Activated naive CD8-positive, alpha-beta T cell treated with anti-CD3 and anti-CD28 coated beads, Interleukin-2, amount 50 U/mL, for 24 hours (primary cell): ENCODE data around the gene TRIM17.
A peak's percentile ranks its signal among the peaks of the same experiment; 100 is the strongest.

ENCODE experiments used
- ATAC-seq: fragments of 150-1000 bp; cut with Tn5 transposase; one replicate; pipeline ENCODE4 v1.10.0; 2021
- DNase-seq: peaks from one replicate; pipeline ENCODE4 v3.0.0; 2021
- H3K27ac Mint-ChIP-seq: one replicate; pipeline ENCODE4 v1.8.0; 2021; ENCODE audit warnings: mild to moderate bottlenecking, mixed read lengths
- H3K27me3 Mint-ChIP-seq: one replicate; pipeline ENCODE4 v1.8.0; 2021; ENCODE audit warnings: mixed read lengths
- H3K36me3 Mint-ChIP-seq: one replicate; pipeline ENCODE4 v1.8.0; 2021; ENCODE audit warnings: low read depth, mixed read lengths
- H3K4me1 Mint-ChIP-seq: one replicate; pipeline ENCODE4 v1.8.0; 2021; ENCODE audit warnings: mixed read lengths
- H3K4me3 Mint-ChIP-seq: one replicate; pipeline ENCODE4 v1.8.0; 2021; ENCODE audit warnings: mild to moderate bottlenecking, moderate library complexity, mixed read lengths
- H3K9me3 Mint-ChIP-seq: one replicate; pipeline ENCODE4 v1.8.0; 2021; ENCODE audit warnings: mixed read lengths

The TRIM17 gene

GRCh38 chr1:228415221-228415620 is 1.4 kb downstream of the TRIM17 start:
- ATAC-seq, result no peak
- no peak overlapping the region for H3K27ac Mint-ChIP-seq

DNA sequence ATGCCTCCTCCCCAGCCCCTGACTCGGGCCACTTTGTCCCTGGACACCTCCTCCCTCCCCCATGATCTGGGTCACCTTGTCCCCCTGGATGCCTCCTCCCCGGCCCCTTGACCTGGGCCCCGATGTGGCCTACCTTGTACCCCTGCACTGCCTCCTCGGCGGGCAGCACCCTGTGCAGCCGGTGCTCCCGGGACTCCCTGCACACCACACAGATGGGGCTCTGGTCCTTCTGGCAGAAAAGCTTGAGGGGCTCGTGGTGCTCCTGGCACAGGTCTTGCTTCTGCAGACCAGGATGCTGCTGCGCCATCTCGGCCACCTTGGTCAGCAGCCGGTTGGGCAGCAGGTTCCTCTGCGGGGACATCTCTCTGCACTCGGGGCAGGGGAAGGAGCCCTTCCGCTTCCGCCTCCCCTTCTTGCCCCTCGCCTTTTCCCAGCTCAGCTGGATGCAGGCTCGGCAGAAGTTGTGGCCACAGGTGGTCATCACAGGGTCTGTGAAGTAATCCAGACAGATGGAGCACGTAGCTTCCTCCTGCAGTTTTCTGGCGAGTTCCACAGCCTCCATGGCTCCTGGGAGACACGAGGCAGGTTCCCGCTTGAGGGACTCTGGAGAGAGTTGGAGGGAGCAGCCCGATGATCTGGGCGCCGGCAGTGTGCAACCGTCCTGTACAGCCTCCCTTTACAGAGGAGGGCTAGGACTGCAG is 2.0 kb downstream of the TRIM17 start:
- ATAC-seq (no peak), DNase-seq (no peak)
- Mint-ChIP-seq H3K4me1 (peaks cover 9% of the 10 kb centered on the region), H3K27ac (no peak overlapping the region), H3K9me3 (no peaks in the 10 kb centered on the region), H3K36me3 (no peaks in the 10 kb centered on the region), H3K4me3 (no peak overlapping the region), H3K27me3 (peaks cover 25% of the 10 kb centered on the region)

More at GRCh38 chr1:228415221-228415620, 1.4 kb downstream of the TRIM17 start:
- DNase-seq, result no peak
- no peaks in the 10 kb centered on the region for H3K36me3 Mint-ChIP-seq
- peaks cover 25% of the 10 kb centered on the region for H3K27me3 Mint-ChIP-seq
- peaks cover 9% of the 10 kb centered on the region for H3K4me1 Mint-ChIP-seq
- H3K4me3 Mint-ChIP-seq, result peak overlapping the region; percentile 59
- H3K9me3 Mint-ChIP-seq, result no peaks in the 10 kb centered on the region

GRCh38 chr1:228413241-228414010 is 3.2 kb downstream of the TRIM17 start:
- H3K27ac Mint-ChIP-seq, result no peak overlapping the region
- H3K4me1 Mint-ChIP-seq, result peaks cover 10% of the 10 kb centered on the region
- H3K4me3 Mint-ChIP-seq, result no peak overlapping the region

DNA sequence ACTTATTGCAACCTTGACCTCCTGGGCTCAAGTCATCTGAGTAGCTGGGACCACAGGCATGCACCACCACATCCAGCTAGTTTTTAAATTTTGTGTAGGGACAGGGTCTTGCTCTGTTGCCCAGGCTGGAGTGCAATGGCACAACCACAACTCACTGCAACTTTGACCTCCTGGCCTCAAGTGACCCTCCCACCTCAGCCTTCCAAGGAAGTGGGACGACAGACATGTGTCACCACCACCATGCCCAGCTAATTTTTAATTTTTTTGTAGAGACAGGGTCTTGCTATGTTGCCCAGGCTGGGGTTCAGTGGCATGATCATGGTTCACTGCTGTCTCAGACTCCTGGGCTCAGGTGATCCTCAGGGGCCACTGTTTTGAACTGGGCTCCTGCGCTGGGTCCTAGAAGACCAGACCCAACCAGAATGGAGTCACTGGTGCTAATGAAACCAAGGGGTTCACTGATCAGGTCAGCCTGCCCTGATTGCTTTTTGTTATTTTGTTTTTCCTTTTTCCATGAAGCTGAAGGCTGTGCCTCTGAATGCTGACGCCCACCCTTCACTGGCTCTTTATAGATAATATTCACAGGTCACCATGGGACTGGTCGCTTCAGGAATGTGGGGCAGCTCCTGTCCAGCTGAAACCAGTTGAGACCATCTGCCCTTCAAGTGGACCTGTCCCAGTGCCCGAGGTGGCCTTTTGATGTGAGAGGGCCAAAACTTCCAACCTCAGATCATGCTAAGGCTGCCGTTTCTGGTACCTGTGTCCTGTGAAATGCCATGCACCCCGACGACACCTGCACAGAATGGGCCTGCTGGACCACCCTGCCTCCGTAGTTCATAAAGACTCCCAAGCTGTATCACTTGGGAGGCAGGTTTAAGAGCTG is 4.9 kb downstream of the TRIM17 start:
- Mint-ChIP-seq H3K36me3 (no peaks in the 10 kb centered on the region), H3K27me3 (peaks cover 13% of the 10 kb centered on the region), H3K9me3 (no peaks in the 10 kb centered on the region), H3K4me3 (no peak overlapping the region), H3K4me1 (peaks cover 10% of the 10 kb centered on the region), H3K27ac (no peak overlapping the region)
- no peak for ATAC-seq
- DNase-seq, result no peak

More at GRCh38 chr1:228413241-228414010, 3.2 kb downstream of the TRIM17 start:
- DNase-seq (no peak), ATAC-seq (no peak)
- H3K27me3 Mint-ChIP-seq, result peaks cover 19% of the 10 kb centered on the region
- H3K36me3 Mint-ChIP-seq, result no peaks in the 10 kb centered on the region
- H3K9me3 Mint-ChIP-seq, result no peaks in the 10 kb centered on the region

DNA sequence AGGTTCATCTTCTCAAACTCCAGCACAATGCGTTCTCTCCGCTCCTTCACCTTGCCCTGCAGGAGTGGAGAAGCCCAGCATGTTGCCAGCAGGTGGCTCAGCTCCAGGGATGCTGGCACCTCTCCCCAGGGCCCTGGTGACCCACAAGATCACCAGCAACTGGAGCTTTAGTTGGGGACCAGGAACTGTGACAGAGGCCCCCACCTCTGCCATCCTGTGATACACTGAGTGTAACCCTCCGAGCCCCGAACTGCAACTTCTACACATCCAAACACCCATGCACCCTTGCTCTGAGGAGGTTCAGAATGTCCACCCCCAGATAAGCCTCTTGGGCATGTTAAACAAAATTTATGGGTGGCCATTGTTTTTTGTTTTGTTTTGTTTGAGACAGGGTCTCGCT is 5.5 kb downstream of the TRIM17 start:
- H3K27me3 Mint-ChIP-seq, result peaks cover 10% of the 10 kb centered on the region
- no peaks in the 10 kb centered on the region for H3K9me3 Mint-ChIP-seq
- H3K27ac Mint-ChIP-seq, result no peak overlapping the region
- DNase-seq, result no peak
- no peak overlapping the region for H3K4me3 Mint-ChIP-seq
- H3K4me1 Mint-ChIP-seq, result peaks cover 10% of the 10 kb centered on the region
- no peak for ATAC-seq
- no peaks in the 10 kb centered on the region for H3K36me3 Mint-ChIP-seq

GRCh38 chr1:228410671-228411070 is 6.0 kb downstream of the TRIM17 start:
- Mint-ChIP-seq H3K4me3 (no peak overlapping the region), H3K27ac (no peak overlapping the region), H3K4me1 (peaks cover 9% of the 10 kb centered on the region), H3K36me3 (peaks cover 2% of the 10 kb centered on the region), H3K27me3 (peaks cover 5% of the 10 kb centered on the region), H3K9me3 (no peaks in the 10 kb centered on the region)
- DNase-seq, result no peak
- ATAC-seq, result no peak

DNA sequence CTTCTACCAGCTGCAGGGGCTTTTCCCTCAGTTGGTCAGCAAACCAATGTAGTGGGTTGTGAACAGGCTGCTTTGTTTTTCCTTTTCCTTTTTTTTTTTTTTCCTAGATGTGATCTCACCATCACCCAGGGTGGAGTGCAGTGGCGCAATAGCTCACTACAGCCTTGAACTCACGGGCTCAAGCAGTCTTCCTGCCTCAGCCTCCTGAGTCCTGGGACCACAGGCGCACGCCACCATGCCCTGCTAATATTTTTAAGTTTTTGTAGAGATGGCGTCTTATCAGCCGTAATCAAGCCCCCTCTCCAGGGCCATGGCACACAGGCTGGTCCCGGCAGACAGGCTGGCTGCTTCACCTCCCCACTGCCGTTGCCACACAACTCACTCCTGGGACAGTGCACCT is 6.6 kb downstream of the TRIM17 start:
- Mint-ChIP-seq H3K27ac (no peak overlapping the region), H3K4me1 (peaks cover 10% of the 10 kb centered on the region), H3K27me3 (no peaks in the 10 kb centered on the region), H3K9me3 (no peaks in the 10 kb centered on the region), H3K4me3 (no peak overlapping the region), H3K36me3 (peaks cover 3% of the 10 kb centered on the region)
- ATAC-seq (no peak), DNase-seq (no peak)

GRCh38 chr1:228408869-228409805 is 7.5 kb downstream of the TRIM17 start:
- no peak overlapping the region for H3K4me3 Mint-ChIP-seq
- H3K27me3 Mint-ChIP-seq, result no peaks in the 10 kb centered on the region
- no peaks in the 10 kb centered on the region for H3K9me3 Mint-ChIP-seq
- DNase-seq (no peak), ATAC-seq (no peak)
- H3K4me1 Mint-ChIP-seq, result peaks cover 19% of the 10 kb centered on the region
- peaks cover 10% of the 10 kb centered on the region for H3K36me3 Mint-ChIP-seq
- no peak overlapping the region for H3K27ac Mint-ChIP-seq

GRCh38 chr1:228408041-228408868 is 8.4 kb downstream of the TRIM17 start:
- Mint-ChIP-seq H3K9me3 (no peaks in the 10 kb centered on the region), H3K27ac (no peak overlapping the region), H3K4me3 (peak overlapping the region; percentile 20), H3K4me1 (peaks cover 28% of the 10 kb centered on the region), H3K27me3 (no peaks in the 10 kb centered on the region), H3K36me3 (peaks cover 18% of the 10 kb centered on the region)
- ATAC-seq (no peak), DNase-seq (no peak)

GRCh38 chr1:228407106-228408040 is 9.3 kb downstream of the TRIM17 start:
- Mint-ChIP-seq H3K27ac (peak overlapping the region; percentile 80), H3K36me3 (peaks cover 20% of the 10 kb centered on the region), H3K27me3 (no peaks in the 10 kb centered on the region), H3K4me1 (peaks cover 30% of the 10 kb centered on the region), H3K9me3 (no peaks in the 10 kb centered on the region), H3K4me3 (peak overlapping the region; percentile 92)
- ATAC-seq (peak; percentile 64), DNase-seq (no peak)

DNA sequence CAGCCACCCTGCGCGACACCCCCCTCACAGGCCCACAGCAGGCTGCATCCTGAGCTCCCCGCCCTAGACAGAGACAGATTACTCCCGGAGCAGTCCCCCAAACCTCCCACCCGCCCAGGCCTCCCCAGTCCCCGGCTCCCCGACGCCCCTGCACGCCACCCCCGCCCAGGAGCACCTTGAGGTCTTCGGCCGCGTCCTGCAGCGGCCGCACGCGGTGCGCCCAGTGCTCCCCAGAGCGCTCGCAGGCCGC is 10.8 kb downstream of the TRIM17 start:
- Mint-ChIP-seq H3K4me1 (peaks cover 36% of the 10 kb centered on the region), H3K27ac (peak overlapping the region; percentile 84), H3K36me3 (peaks cover 24% of the 10 kb centered on the region), H3K9me3 (no peaks in the 10 kb centered on the region), H3K27me3 (no peaks in the 10 kb centered on the region), H3K4me3 (peak overlapping the region; percentile 92)
- DNase-seq (peak; percentile 16), ATAC-seq (no peak)

DNA sequence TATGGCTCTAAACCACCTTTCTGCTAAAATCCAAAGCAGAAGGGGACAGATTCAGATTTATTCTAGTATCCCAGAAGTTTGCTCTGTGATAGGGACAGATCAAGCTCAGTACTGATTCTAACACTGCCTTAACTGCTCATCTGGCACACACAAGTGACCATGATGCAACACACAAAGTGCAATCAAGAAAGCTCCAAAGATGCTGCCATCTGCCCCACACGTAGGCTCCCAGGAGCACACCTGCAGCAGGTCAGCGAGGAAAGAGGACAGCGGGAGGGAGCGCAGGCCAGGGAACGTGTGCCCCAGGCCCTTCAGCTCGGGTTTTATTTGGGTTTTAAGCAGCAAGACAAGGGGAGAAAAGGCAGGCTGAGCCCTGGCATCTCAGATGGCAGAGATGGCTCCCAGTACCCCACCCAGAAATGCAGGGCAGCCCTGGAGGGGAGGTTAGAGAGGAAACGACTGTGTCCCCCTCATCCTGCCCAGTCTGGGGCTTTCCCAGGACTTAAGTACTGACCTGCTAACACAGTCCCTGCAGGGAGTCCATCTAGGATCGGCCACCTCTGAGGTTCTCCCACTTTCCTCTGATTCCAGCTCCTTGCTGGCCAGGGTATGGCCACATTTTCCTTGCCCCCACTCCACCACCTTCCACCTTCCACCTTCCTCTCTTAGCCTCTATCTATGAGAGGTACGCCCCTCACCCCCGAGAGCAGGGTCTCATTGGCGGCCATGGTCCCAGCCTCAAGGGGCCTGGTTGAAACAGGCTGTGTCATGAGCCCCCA is 11.3 kb downstream of the TRIM17 start:
- Mint-ChIP-seq H3K27me3 (no peaks in the 10 kb centered on the region), H3K27ac (peak overlapping the region; percentile 84), H3K4me1 (peaks cover 40% of the 10 kb centered on the region), H3K4me3 (peak overlapping the region; percentile 92), H3K9me3 (no peaks in the 10 kb centered on the region), H3K36me3 (peaks cover 24% of the 10 kb centered on the region)
- ATAC-seq, result no peak
- DNase-seq, result no peak
